ENCODE measurements around the gene KCNAB1. TPM values are rescaled to one million over a fixed set of nuclear protein-coding genes. Genes with fewer than 3 reads are reported as not detected.

The KCNAB1 gene
- polyA plus RNA-seq, 1 donor (not counting 4 experiments of a cell fraction or from before 2014, with no cell fraction given): 0.03 TPM

DNA sequence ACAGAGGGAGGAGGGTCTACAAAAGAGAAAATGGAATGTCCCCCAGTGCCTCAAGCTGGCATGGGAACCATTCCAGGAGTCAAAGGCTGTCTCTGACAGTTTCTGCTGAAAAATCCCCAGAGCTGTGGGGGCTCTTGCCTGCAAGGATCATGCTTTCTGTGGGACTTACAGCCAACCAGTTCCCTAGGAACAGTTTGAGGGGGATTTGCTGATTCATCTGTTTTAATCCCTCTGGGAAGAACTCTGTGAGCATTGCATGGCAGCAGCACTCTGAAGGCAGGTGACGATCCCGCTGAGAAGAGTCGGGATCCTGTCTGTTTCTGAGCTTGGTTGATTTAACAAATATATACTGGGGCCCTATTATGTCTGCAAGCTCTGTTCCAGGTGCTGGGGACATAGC is 258.5 kb downstream of the KCNAB1 start:
- no peak overlapping the region for H3K4me3 ChIP-seq (ENCODE audit: control insufficient read depth in 2 of 3, extremely low read depth in 1 of 3, insufficient read depth in 2 of 3, low read depth in 1 of 3, low read length in 3 of 3)
- no peak for DNase-seq (ENCODE audit: low read depth, low spot score)
- H3K27ac ChIP-seq (ENCODE audit: control insufficient read depth, insufficient read depth, low read length): no peak overlapping the region
- H3K9me1 ChIP-seq (ENCODE audit: control insufficient read depth, extremely low read depth, insufficient read depth, low read length): no peaks in the 10 kb centered on the region
- H3K4me1 ChIP-seq (ENCODE audit: control insufficient read depth, extremely low read depth, insufficient read depth, low read length): no peaks in the 10 kb centered on the region
- peaks cover 3% of the 10 kb centered on the region for H3K27me3 ChIP-seq (ENCODE audit: control insufficient read depth, extremely low read depth, insufficient read depth, low read length)
- no peak for FAIRE-seq
- dilution Hi-C loops (cut with MboI; ENCODE audit: extremely low pct_ligation_motif_present, low sequenced_read_pairs): no loop called here
- no peaks in the 10 kb centered on the region for H4K20me1 ChIP-seq (ENCODE audit: control insufficient read depth, extremely low read depth, insufficient read depth, low read length)
- no peaks in the 10 kb centered on the region for H3K79me2 ChIP-seq (ENCODE audit: control insufficient read depth, insufficient read depth, low read length)
- H3K36me3 ChIP-seq (ENCODE audit: control insufficient read depth in 2 of 2, extremely low read depth in 1 of 2, insufficient read depth in 2 of 2, low read length in 2 of 2): no peaks in the 10 kb centered on the region
- H2AFZ ChIP-seq (ENCODE audit: control insufficient read depth, low read length): no peak overlapping the region
- TF ChIP-seq, protein P1, sequence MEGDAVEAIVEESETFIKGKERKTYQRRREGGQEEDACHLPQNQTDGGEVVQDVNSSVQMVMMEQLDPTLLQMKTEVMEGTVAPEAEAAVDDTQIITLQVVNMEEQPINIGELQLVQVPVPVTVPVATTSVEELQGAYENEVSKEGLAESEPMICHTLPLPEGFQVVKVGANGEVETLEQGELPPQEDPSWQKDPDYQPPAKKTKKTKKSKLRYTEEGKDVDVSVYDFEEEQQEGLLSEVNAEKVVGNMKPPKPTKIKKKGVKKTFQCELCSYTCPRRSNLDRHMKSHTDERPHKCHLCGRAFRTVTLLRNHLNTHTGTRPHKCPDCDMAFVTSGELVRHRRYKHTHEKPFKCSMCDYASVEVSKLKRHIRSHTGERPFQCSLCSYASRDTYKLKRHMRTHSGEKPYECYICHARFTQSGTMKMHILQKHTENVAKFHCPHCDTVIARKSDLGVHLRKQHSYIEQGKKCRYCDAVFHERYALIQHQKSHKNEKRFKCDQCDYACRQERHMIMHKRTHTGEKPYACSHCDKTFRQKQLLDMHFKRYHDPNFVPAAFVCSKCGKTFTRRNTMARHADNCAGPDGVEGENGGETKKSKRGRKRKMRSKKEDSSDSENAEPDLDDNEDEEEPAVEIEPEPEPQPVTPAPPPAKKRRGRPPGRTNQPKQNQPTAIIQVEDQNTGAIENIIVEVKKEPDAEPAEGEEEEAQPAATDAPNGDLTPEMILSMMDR (optimal IDR thresholded peaks at IDR 0.05 in 1 of 3, IDR thresholded peaks at IDR 0.05 in 1 of 3, conservative IDR thresholded peaks at IDR 0.05 in 1 of 3; ENCODE audit: extremely low read depth in 1 of 3, insufficient read depth in 2 of 3, low read length in 3 of 3): no peak
- H3K4me2 ChIP-seq (ENCODE audit: control insufficient read depth, extremely low read depth, insufficient read depth, low read depth, low read length): no peak overlapping the region
- no peaks in the 10 kb centered on the region for H3K9me3 ChIP-seq (ENCODE audit: control insufficient read depth, low read depth, low read length)
- H3K9ac ChIP-seq (ENCODE audit: control insufficient read depth, extremely low read depth, insufficient read depth, low read length): no peak overlapping the region

DNA sequence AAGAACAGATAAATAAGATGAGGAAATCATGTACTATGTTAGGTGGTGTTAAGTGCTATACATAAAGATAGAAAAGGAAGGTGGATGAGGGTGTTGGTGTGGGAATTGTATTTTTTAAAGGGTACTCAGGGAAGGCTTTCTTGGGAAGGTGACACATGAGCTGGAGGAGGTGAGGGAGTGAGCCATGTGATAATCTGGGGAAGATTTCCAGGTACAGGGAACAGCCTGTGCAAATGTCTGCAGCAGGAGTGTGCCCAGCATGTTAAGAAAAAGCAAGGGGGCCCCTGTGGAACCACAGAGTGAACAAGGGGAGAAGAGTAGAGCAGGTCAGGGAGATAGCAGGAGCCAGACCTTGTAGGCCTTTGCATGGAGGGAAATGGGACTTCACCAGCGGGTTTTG is 258.9 kb downstream of the KCNAB1 start:
- Histone ChIP-seq H3K4me2 (ENCODE audit: control insufficient read depth, extremely low read depth, insufficient read depth, low read depth, low read length) (no peak overlapping the region), H3K9me1 (ENCODE audit: control insufficient read depth, extremely low read depth, insufficient read depth, low read length) (no peaks in the 10 kb centered on the region), H3K9ac (ENCODE audit: control insufficient read depth, extremely low read depth, insufficient read depth, low read length) (no peak overlapping the region), H3K27ac (ENCODE audit: control insufficient read depth, insufficient read depth, low read length) (no peak overlapping the region), H3K9me3 (ENCODE audit: control insufficient read depth, low read depth, low read length) (no peaks in the 10 kb centered on the region), H3K4me3 (ENCODE audit: control insufficient read depth in 2 of 3, extremely low read depth in 1 of 3, insufficient read depth in 2 of 3, low read depth in 1 of 3, low read length in 3 of 3) (no peak overlapping the region), H3K36me3 (ENCODE audit: control insufficient read depth in 2 of 2, extremely low read depth in 1 of 2, insufficient read depth in 2 of 2, low read length in 2 of 2) (no peaks in the 10 kb centered on the region), H3K27me3 (ENCODE audit: control insufficient read depth, extremely low read depth, insufficient read depth, low read length) (peaks cover 5% of the 10 kb centered on the region), H4K20me1 (ENCODE audit: control insufficient read depth, extremely low read depth, insufficient read depth, low read length) (no peaks in the 10 kb centered on the region), H3K79me2 (ENCODE audit: control insufficient read depth, insufficient read depth, low read length) (no peaks in the 10 kb centered on the region), H3K4me1 (ENCODE audit: control insufficient read depth, extremely low read depth, insufficient read depth, low read length) (no peaks in the 10 kb centered on the region), H2AFZ (ENCODE audit: control insufficient read depth, low read length) (no peak overlapping the region)
- TF ChIP-seq, protein P1 (optimal IDR thresholded peaks at IDR 0.05 in 1 of 3, IDR thresholded peaks at IDR 0.05 in 1 of 3, conservative IDR thresholded peaks at IDR 0.05 in 1 of 3; ENCODE audit: extremely low read depth in 1 of 3, insufficient read depth in 2 of 3, low read length in 3 of 3): no peak
- no peak for TF ChIP-seq EZH2 (IDR thresholded peaks at IDR 0.05; ENCODE audit: low read length)
- DNase-seq (ENCODE audit: low read depth, low spot score) (no peak), FAIRE-seq (no peak)
- dilution Hi-C loops (cut with MboI; ENCODE audit: extremely low pct_ligation_motif_present, low sequenced_read_pairs): no loop called here

All from keratinocyte (primary cell).